ENCODE data around the gene SEMA3A. TPM values are rescaled to one million over a fixed set of nuclear protein-coding genes. Genes with fewer than 3 reads are reported as not detected.

SEMA3A gene
- total RNA-seq, 1 experiment from 2014 or later: 14.2 TPM

DNA sequence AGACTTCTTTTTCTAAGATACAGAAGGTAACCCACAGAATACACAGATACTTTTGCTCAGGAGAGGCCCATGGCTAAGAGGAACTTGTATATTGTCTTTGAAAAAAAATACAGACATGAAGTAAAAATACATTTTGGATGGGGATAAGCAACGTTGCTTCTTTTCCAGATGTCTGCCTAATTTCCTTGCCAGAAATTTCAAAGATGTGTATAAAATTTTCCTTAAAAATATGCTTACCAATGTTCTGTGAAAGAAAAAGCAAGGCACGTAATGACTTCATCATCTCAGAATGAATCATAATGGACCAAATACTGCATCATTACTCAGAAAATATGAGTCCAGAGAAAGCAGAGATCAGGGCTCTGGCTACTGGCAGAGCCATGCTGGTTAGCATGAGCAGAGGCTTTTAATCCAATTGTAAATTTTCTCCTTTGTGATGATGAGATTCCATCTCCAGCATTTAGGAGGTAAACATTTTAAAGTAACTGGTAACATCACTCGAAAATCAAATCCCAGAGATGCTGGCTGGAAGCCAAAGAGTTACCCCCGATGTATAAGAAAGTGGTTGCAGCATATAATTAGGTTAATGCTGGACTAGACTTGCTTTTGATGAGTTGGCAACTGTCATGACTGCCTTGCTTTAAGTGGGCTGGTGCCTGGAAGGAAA lies 272.5 kb downstream of the SEMA3A start:
- Histone ChIP-seq H3K79me2 (ENCODE audit: insufficient read depth, low read length) (no peaks in the 10 kb centered on the region), H3K4me1 (ENCODE audit: control insufficient read depth in 1 of 2, insufficient read depth in 2 of 2, low read length in 2 of 2) (no peaks in the 10 kb centered on the region), H3K4me2 (ENCODE audit: low read length) (no peak overlapping the region), H3K4me3 (replicated peaks in 1 of 2; ENCODE audit: low read depth in 1 of 2, low read length in 2 of 2) (no peak overlapping the region), H2AFZ (ENCODE audit: low read depth, low read length, poor library complexity, severe bottlenecking) (no peak overlapping the region), H3K9me2 (ENCODE audit: insufficient read depth) (no peaks in the 10 kb centered on the region), H3K9ac (ENCODE audit: low read length) (no peak overlapping the region), H3K27ac (ENCODE audit: low read depth, low read length) (no peak overlapping the region), H4K20me1 (ENCODE audit: insufficient read depth) (no peaks in the 10 kb centered on the region), H3K9me3 (ENCODE audit: control insufficient read depth in 1 of 2, insufficient read depth in 1 of 2, low read depth in 1 of 2, low read length in 2 of 2) (no peaks in the 10 kb centered on the region), H3K36me3 (ENCODE audit: control insufficient read depth in 1 of 2, insufficient read depth in 2 of 2, low read length in 2 of 2) (no peaks in the 10 kb centered on the region), H3K27me3 (ENCODE audit: insufficient read depth, low read length) (no peaks in the 10 kb centered on the region)
- BruUV-seq (replicated peaks): no TSS peak
- RAD21 ChIA-PET (ENCODE audit: low non-redundant PET in 1 of 2, low total read pairs in 2 of 2, uncharacterized antibody in 2 of 2, unreplicated experiment in 2 of 2): no interaction called here
- intact Hi-C loops (cut with micrococcal nuclease): no loop called here
- ATAC-seq (no peak), DNase-seq (ENCODE audit: low read depth, low spot score) (no peak)
- TF ChIP-seq EGR1 (IDR thresholded peaks at IDR 0.05; ENCODE audit: low read depth): no peak
- POLR2A ChIA-PET: no interaction called here
- CTCF ChIA-PET: no interaction called here

DNA sequence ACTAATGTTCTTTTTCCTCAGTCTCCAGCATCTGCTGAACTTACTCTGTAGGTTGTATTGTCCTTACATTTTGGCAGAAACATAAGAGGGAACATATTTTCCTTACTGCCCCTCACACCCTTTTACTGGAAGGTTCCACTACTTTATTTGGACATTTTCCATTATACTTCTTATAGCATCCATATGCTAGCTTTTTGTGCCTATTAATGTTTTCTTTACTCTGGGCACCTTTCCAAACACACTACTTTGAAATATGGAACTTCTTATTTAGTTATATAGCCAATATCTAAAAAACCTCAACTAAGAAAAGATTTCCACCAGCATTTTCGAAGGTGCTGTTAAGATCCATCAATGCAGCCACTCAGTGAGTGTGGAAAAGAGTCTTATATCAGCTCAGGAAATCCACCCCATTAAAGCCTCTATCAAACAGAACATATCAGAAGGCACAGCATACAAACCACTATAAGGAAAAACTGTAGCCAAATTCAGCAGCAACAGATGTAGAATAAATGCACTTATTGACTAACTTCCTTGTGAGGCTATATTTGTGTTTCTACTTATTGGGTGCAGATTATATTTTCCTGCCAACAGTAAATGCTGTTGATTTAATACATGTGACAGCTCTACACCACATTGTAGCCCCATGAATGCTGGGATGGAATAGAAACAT lies 273.2 kb downstream of the SEMA3A start:
- DNase-seq (ENCODE audit: low read depth, low spot score): no peak
- RAD21 ChIA-PET (ENCODE audit: low non-redundant PET in 1 of 2, low total read pairs in 2 of 2, uncharacterized antibody in 2 of 2, unreplicated experiment in 2 of 2): no interaction called here

More for the DNA sequence above, 273.2 kb downstream of the SEMA3A start:
- Histone ChIP-seq H3K4me1 (ENCODE audit: control insufficient read depth in 1 of 2, insufficient read depth in 2 of 2, low read length in 2 of 2) (no peaks in the 10 kb centered on the region), H3K4me3 (replicated peaks in 1 of 2; ENCODE audit: low read depth in 1 of 2, low read length in 2 of 2) (no peak overlapping the region), H3K36me3 (ENCODE audit: control insufficient read depth in 1 of 2, insufficient read depth in 2 of 2, low read length in 2 of 2) (no peaks in the 10 kb centered on the region), H2AFZ (ENCODE audit: low read depth, low read length, poor library complexity, severe bottlenecking) (no peak overlapping the region), H3K4me2 (ENCODE audit: low read length) (no peak overlapping the region), H4K20me1 (ENCODE audit: insufficient read depth) (no peaks in the 10 kb centered on the region), H3K9me2 (ENCODE audit: insufficient read depth) (no peaks in the 10 kb centered on the region), H3K9ac (ENCODE audit: low read length) (no peak overlapping the region), H3K79me2 (ENCODE audit: insufficient read depth, low read length) (no peaks in the 10 kb centered on the region), H3K27ac (ENCODE audit: low read depth, low read length) (no peak overlapping the region), H3K9me3 (ENCODE audit: control insufficient read depth in 1 of 2, insufficient read depth in 1 of 2, low read depth in 1 of 2, low read length in 2 of 2) (no peaks in the 10 kb centered on the region), H3K27me3 (ENCODE audit: insufficient read depth, low read length) (no peaks in the 10 kb centered on the region)
- POLR2A ChIA-PET: no interaction called here
- no peak for ATAC-seq
- CTCF ChIA-PET: no interaction called here
- BruUV-seq (replicated peaks): no TSS peak
- intact Hi-C loops (cut with micrococcal nuclease): no loop called here
- TF ChIP-seq ZFX (IDR thresholded peaks at IDR 0.05) (no peak), CBX3 (IDR thresholded peaks at IDR 0.05; ENCODE audit: low read depth) (no peak), SIN3A (IDR thresholded peaks at IDR 0.05; ENCODE audit: low read depth) (no peak), SRF (IDR thresholded peaks at IDR 0.05; ENCODE audit: low read depth) (no peak), JUND (IDR thresholded peaks at IDR 0.05) (no peak), ELF1 (IDR thresholded peaks at IDR 0.05; ENCODE audit: borderline replicate concordance, low read depth) (no peak)
- TF ChIP-seq, protein P1, sequence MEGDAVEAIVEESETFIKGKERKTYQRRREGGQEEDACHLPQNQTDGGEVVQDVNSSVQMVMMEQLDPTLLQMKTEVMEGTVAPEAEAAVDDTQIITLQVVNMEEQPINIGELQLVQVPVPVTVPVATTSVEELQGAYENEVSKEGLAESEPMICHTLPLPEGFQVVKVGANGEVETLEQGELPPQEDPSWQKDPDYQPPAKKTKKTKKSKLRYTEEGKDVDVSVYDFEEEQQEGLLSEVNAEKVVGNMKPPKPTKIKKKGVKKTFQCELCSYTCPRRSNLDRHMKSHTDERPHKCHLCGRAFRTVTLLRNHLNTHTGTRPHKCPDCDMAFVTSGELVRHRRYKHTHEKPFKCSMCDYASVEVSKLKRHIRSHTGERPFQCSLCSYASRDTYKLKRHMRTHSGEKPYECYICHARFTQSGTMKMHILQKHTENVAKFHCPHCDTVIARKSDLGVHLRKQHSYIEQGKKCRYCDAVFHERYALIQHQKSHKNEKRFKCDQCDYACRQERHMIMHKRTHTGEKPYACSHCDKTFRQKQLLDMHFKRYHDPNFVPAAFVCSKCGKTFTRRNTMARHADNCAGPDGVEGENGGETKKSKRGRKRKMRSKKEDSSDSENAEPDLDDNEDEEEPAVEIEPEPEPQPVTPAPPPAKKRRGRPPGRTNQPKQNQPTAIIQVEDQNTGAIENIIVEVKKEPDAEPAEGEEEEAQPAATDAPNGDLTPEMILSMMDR (IDR thresholded peaks at IDR 0.05 in 2 of 3, conservative IDR thresholded peaks at IDR 0.05 in 1 of 3; ENCODE audit: borderline replicate concordance in 1 of 3, insufficient read depth in 1 of 3, low read depth in 2 of 3, low read length in 2 of 3): no peak
- TF ChIP-seq, protein P2, sequence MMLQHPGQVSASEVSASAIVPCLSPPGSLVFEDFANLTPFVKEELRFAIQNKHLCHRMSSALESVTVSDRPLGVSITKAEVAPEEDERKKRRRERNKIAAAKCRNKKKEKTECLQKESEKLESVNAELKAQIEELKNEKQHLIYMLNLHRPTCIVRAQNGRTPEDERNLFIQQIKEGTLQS (IDR thresholded peaks at IDR 0.05): no peak
- TF ChIP-seq, protein P3, sequence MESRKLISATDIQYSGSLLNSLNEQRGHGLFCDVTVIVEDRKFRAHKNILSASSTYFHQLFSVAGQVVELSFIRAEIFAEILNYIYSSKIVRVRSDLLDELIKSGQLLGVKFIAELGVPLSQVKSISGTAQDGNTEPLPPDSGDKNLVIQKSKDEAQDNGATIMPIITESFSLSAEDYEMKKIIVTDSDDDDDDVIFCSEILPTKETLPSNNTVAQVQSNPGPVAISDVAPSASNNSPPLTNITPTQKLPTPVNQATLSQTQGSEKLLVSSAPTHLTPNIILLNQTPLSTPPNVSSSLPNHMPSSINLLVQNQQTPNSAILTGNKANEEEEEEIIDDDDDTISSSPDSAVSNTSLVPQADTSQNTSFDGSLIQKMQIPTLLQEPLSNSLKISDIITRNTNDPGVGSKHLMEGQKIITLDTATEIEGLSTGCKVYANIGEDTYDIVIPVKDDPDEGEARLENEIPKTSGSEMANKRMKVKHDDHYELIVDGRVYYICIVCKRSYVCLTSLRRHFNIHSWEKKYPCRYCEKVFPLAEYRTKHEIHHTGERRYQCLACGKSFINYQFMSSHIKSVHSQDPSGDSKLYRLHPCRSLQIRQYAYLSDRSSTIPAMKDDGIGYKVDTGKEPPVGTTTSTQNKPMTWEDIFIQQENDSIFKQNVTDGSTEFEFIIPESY (IDR thresholded peaks at IDR 0.05; ENCODE audit: extremely low read depth, insufficient replicate concordance, low read length): no peak
